H9 (cell line): ENCODE data around the gene PHTF1. TPM values are rescaled to one million over a fixed set of nuclear protein-coding genes. Genes with fewer than 3 reads are reported as not detected.
A peak's percentile ranks its signal among the peaks of the same experiment; 100 is the strongest.

Experiments used
- DNase-seq: peaks from one replicate; pipeline ENCODE4 v3.0.0-alpha.2; 2017
- H2AFZ ChIP-seq: one replicate; pipeline ENCODE4 v1.6.1; 2013; ENCODE audit warnings: mild to moderate bottlenecking, low read length, control low read depth, moderate library complexity
- H2AK5ac ChIP-seq: 2 replicates; pipeline ENCODE4 v1.6.1; 2013; ENCODE audit warnings: low read length, control low read depth, mixed read lengths; ENCODE audit not compliant: insufficient read length
- H2BK120ac ChIP-seq: one replicate; pipeline ENCODE4 v1.6.1; 2013; ENCODE audit warnings: low read depth, mild to moderate bottlenecking, low read length, control low read depth, inconsistent platforms; ENCODE audit not compliant: poor library complexity, severe bottlenecking
- H2BK12ac ChIP-seq: 2 replicates; pipeline ENCODE4 v1.6.1; 2013; ENCODE audit warnings: low read length, control low read depth, mixed read lengths, low read depth; ENCODE audit not compliant: insufficient read length
- H2BK15ac ChIP-seq: 2 replicates; pipeline ENCODE4 v1.6.1; 2013; ENCODE audit warnings: low read depth, low read length, control low read depth
- H2BK20ac ChIP-seq: one replicate; pipeline ENCODE4 v1.6.1; 2013; ENCODE audit warnings: low read depth, mild to moderate bottlenecking, low read length, control low read depth, inconsistent platforms; ENCODE audit not compliant: poor library complexity, severe bottlenecking
- H2BK5ac ChIP-seq: 2 replicates; pipeline ENCODE4 v1.6.1; 2013; ENCODE audit warnings: low read length, control low read depth, mixed read lengths; ENCODE audit not compliant: insufficient read length
- H3K14ac ChIP-seq: 2 replicates; pipeline ENCODE4 v1.6.1; 2013; ENCODE audit warnings: low read length, control low read depth; ENCODE audit not compliant: insufficient read depth
- H3K18ac ChIP-seq: 2 replicates; pipeline ENCODE4 v1.6.1; 2013; ENCODE audit warnings: low read depth, mild to moderate bottlenecking, mixed read lengths, low read length, control low read depth; ENCODE audit not compliant: insufficient read length
- H3K23ac ChIP-seq: 2 replicates; pipeline ENCODE4 v1.6.1; 2013; ENCODE audit warnings: low read length, control low read depth, mixed read lengths, low read depth; ENCODE audit not compliant: insufficient read length
- H3K23me2 ChIP-seq: 2 replicates; pipeline ENCODE4 v1.6.1; 2013; ENCODE audit warnings: low read depth, mild to moderate bottlenecking, mixed read lengths, low read length, control low read depth; ENCODE audit not compliant: insufficient read length, poor library complexity, severe bottlenecking
- H3K27ac ChIP-seq: 2 replicates; pipeline ENCODE4 v1.5.1; 2013; ENCODE audit warnings: low read length, control low read depth, mixed read lengths, low read depth; ENCODE audit not compliant: insufficient read length
- H3K27me3 ChIP-seq: 2 replicates; pipeline ENCODE4 v1.6.1; 2013; ENCODE audit warnings: low read length, control low read depth, inconsistent platforms; ENCODE audit not compliant: insufficient read depth
- H3K4ac ChIP-seq: 2 replicates; pipeline ENCODE4 v1.6.1; 2013; ENCODE audit warnings: low read depth, mild to moderate bottlenecking, control low read depth, inconsistent platforms, low read length, moderate library complexity
- H3K4me1 ChIP-seq: 2 replicates; pipeline ENCODE4 v1.6.1; 2013; ENCODE audit warnings: low read length, control low read depth, inconsistent platforms; ENCODE audit not compliant: insufficient read depth
- H3K4me2 ChIP-seq: 2 replicates; pipeline ENCODE4 v1.6.1; 2013; ENCODE audit warnings: low read length, control low read depth, mixed read lengths; ENCODE audit not compliant: insufficient read length, insufficient read depth
- H3K56ac ChIP-seq: 2 replicates; pipeline ENCODE4 v1.6.1; 2013; ENCODE audit warnings: low read depth, mild to moderate bottlenecking, mixed read lengths, low read length, control low read depth; ENCODE audit not compliant: insufficient read length
- H3K79me1 ChIP-seq: 2 replicates; pipeline ENCODE4 v1.6.1; 2013; ENCODE audit warnings: low read depth, mild to moderate bottlenecking, moderate library complexity, low read length, control low read depth, inconsistent platforms; ENCODE audit not compliant: insufficient read depth, poor library complexity, severe bottlenecking
- H3K79me2 ChIP-seq: 2 replicates; pipeline ENCODE4 v1.6.1; 2013; ENCODE audit warnings: low read length, control low read depth, inconsistent platforms; ENCODE audit not compliant: insufficient read depth
- H3K9ac ChIP-seq: 2 replicates; pipeline ENCODE4 v1.6.1; 2013; ENCODE audit warnings: low read length, control low read depth, mixed read lengths; ENCODE audit not compliant: insufficient read length; ENCODE audit errors: extremely low read depth
- H3K9me3 ChIP-seq: one replicate; pipeline ENCODE4 v1.6.1; 2013; ENCODE audit warnings: low read depth, low read length, inconsistent platforms; ENCODE audit not compliant: control insufficient read depth
- H3T11ph ChIP-seq: one replicate; pipeline ENCODE4 v1.6.1; 2013; ENCODE audit warnings: mild to moderate bottlenecking, low read length, control low read depth, inconsistent platforms
- H4K20me1 ChIP-seq: one replicate; pipeline ENCODE4 v1.6.1; 2013; ENCODE audit not compliant: control insufficient read depth, insufficient read length, insufficient read depth
- H4K5ac ChIP-seq: 2 replicates; pipeline ENCODE4 v1.6.1; 2013; ENCODE audit warnings: low read depth, mild to moderate bottlenecking, mixed read lengths, low read length, control low read depth; ENCODE audit not compliant: insufficient read length
- H4K8ac ChIP-seq: replicated peaks from 2 replicates; pipeline ENCODE4 v1.6.1; 2013; ENCODE audit warnings: low read length, control low read depth, mixed read lengths, low read depth; ENCODE audit not compliant: insufficient read length
- H4K91ac ChIP-seq: 2 replicates; pipeline ENCODE4 v1.6.1; 2013; ENCODE audit warnings: low read depth, mild to moderate bottlenecking, moderate library complexity, mixed read lengths, low read length, control low read depth; ENCODE audit not compliant: insufficient read length
- H3K27ac Mint-ChIP-seq, 3 experiments: 2 replicates in 2 of 3; 3 replicates in 1 of 3; pipeline ENCODE4 v1.8.0; 2020 to 2021; ENCODE audit warnings: mixed read lengths in 3 of 3, mild to moderate bottlenecking in 1 of 3, moderate library complexity in 1 of 3
- H3K27me3 Mint-ChIP-seq: 2 replicates; pipeline ENCODE4 v1.8.0; 2021; ENCODE audit warnings: low read depth, mild to moderate bottlenecking, moderate library complexity, mixed read lengths
- H3K36me3 Mint-ChIP-seq, 3 experiments: 2 replicates in 2 of 3; 3 replicates in 1 of 3; pipeline ENCODE4 v1.8.0; 2020 to 2021; ENCODE audit warnings: low read depth in 3 of 3, mixed read lengths in 3 of 3; ENCODE audit not compliant: insufficient read depth in 1 of 3
- H3K4me1 Mint-ChIP-seq, 2 experiments: 2 replicates each; pipeline ENCODE4 v1.8.0; 2020; ENCODE audit warnings: mixed read lengths in 2 of 2
- H3K4me3 Mint-ChIP-seq, 2 experiments: 2 replicates in 1 of 2; 3 replicates in 1 of 2; pipeline ENCODE4 v1.8.0; 2020 to 2021; ENCODE audit warnings: mild to moderate bottlenecking in 2 of 2, mixed read lengths in 2 of 2, moderate library complexity in 1 of 2
- H3K9me3 Mint-ChIP-seq, 2 experiments: 2 replicates in 1 of 2; 3 replicates in 1 of 2; pipeline ENCODE4 v1.8.0; 2020; ENCODE audit warnings: mild to moderate bottlenecking in 2 of 2, mixed read lengths in 2 of 2, moderate library complexity in 1 of 2
- WGBS: extraction: QIAGEN DNeasy Blood & Tissue Kit; methylation state at CpG from one replicate; pipeline ENCODE4 v1.1.7; 2013; ENCODE audit warnings: missing lambda C conversion rate, low lambda C conversion rate, mixed read lengths; ENCODE audit not compliant: insufficient read length; ENCODE audit errors: extremely low coverage; 5-methylcytosine and 5-hydroxymethylcytosine counted together
- total RNA-seq: library from RNA; stranded (reverse); gene quantifications from 2 replicates; pipeline ENCODE4 v1.2.1, GENCODE V29; 2021
- TF ChIP-seq, protein P1 (sequence below): fragments of 200-600 bp; sonication (generic); conservative IDR thresholded peaks from 3 replicates; pipeline ENCODE4 v1.8.0; 2021; ENCODE audit warnings: antibody characterized with exemption, mild to moderate bottlenecking

PHTF1 gene
- total RNA-seq, 1 experiment from 2014 or later: 28.4 TPM

DNA sequence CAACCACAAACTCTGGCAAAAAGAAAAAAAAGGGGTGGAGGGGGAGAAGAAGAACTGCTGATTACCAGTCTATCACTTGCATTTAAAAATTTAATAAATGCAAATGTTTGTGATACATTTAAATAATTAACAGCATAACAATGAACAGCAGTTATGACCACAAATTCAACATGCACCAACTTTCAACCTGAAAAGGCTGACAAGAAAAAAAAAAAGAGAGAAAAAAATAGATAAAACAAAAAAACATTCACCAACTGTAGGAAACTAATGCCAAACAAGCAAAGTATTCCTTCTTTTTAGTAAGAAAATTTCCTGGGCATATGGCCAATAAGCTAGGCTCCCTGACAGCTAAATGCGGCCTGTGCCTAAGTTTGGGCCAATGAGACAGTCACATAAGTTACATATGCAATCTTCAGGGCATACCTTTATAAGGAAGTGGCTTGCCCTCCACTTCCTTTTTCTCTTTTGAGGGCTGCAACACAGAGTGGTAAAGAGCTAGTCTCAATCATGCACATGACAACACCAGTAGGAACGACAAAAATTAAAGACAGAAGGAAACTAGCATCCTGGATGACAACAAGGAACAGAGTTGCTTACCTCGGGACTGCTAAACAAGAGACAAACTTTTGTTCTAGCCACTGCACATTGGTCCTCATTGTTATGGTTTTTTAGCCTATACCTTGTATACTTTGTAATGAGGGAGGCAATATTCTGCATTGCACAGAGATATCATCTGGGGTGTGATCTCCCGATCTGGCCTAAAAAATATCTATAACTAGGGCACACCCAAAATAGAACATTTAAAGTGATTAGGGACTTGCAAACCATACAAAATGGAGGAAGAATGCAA, 24.2 kb upstream of the PHTF1 start:
- Histone ChIP-seq H3K79me2 (peaks cover 2% of the 10 kb centered on the region; the same call in 1 of the 2 replicates), H3K56ac (no peak overlapping the region), H3K4me1 (peaks cover 3% of the 10 kb centered on the region; the same call in 1 of the 2 replicates), H3K27me3 (no peaks in the 10 kb centered on the region), H3K23ac (no peak overlapping the region), H4K20me1 (no peaks in the 10 kb centered on the region), H3K9ac (no peak overlapping the region), H3K14ac (no peak overlapping the region), H3K4me2 (no peak overlapping the region), H3K9me3 (no peaks in the 10 kb centered on the region), H4K91ac (no peak overlapping the region), H4K5ac (no peak overlapping the region), H3K27ac (no peak overlapping the region), H2BK120ac (no peak overlapping the region), H2BK5ac (no peak overlapping the region), H3K4ac (no peak overlapping the region), H4K8ac (no peak overlapping the region), H2BK15ac (no peak overlapping the region), H2AK5ac (no peak overlapping the region), H2BK20ac (no peak overlapping the region), H3K23me2 (no peaks in the 10 kb centered on the region), H3K79me1 (peaks cover 6% of the 10 kb centered on the region), H2AFZ (no peak overlapping the region), H3K18ac (no peak overlapping the region), H2BK12ac (no peak overlapping the region), H3T11ph (no peak overlapping the region)
- DNase-seq: no peak
- Mint-ChIP-seq H3K27ac (peak overlapping the region in 1 of 3 experiments; percentile 27; a peak in 2 of 7 replicates), H3K4me3 (no peak overlapping the region), H3K9me3 (no peaks in the 10 kb centered on the region), H3K27me3 (no peaks in the 10 kb centered on the region), H3K36me3 (peaks cover 2 to 4% (median 3%) of the 10 kb centered on the region in 3 experiments; a peak in 5 of 7 replicates), H3K4me1 (peaks cover 12 to 17% of the 10 kb centered on the region in 2 experiments)
- TF ChIP-seq, protein P1, sequence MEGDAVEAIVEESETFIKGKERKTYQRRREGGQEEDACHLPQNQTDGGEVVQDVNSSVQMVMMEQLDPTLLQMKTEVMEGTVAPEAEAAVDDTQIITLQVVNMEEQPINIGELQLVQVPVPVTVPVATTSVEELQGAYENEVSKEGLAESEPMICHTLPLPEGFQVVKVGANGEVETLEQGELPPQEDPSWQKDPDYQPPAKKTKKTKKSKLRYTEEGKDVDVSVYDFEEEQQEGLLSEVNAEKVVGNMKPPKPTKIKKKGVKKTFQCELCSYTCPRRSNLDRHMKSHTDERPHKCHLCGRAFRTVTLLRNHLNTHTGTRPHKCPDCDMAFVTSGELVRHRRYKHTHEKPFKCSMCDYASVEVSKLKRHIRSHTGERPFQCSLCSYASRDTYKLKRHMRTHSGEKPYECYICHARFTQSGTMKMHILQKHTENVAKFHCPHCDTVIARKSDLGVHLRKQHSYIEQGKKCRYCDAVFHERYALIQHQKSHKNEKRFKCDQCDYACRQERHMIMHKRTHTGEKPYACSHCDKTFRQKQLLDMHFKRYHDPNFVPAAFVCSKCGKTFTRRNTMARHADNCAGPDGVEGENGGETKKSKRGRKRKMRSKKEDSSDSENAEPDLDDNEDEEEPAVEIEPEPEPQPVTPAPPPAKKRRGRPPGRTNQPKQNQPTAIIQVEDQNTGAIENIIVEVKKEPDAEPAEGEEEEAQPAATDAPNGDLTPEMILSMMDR: no peak
- WGBS: no CpG with 5 or more reads among the region's 4 CpGs
